Body of pancreas (tissue), 4 donors: Measurements from ENCODE around the gene VMAC. TPM values are rescaled to one million over a fixed set of nuclear protein-coding genes. Genes with fewer than 3 reads are reported as not detected.
A peak's percentile ranks its signal among the peaks of the same experiment; 100 is the strongest.

Experiments
- ATAC-seq: fragments of 150-250 bp; one replicate; pipeline ENCODE4 v1.9.1; 2016
- DNase-seq, 4 donors: peaks; one replicate each; pipeline ENCODE4 v3.0.0-alpha.2; 2019
- H3K27ac ChIP-seq, 4 donors: fragments of 200-600 bp; sonication (generic); 1 replicate in 3 of 4; 2 replicates in 1 of 4; pipeline versions ENCODE4 v1.5.1 to v1.6.1; 2016 to 2019; ENCODE audit warnings: mild to moderate bottlenecking in 1 of 4, mixed read lengths in 1 of 4, moderate library complexity in 1 of 4
- H3K27me3 ChIP-seq, 2 donors: fragments of 200-600 bp; sonication (generic); one replicate each; pipeline ENCODE4 v1.6.0; 2016; ENCODE audit warnings: mild to moderate bottlenecking in 1 of 2
- H3K36me3 ChIP-seq, 2 donors: fragments of 200-600 bp; sonication (generic); replicated peaks in 1 of 2; 2 replicates each; pipeline ENCODE4 v1.5.1; 2016; ENCODE audit warnings: low read depth in 2 of 2; ENCODE audit not compliant: insufficient read depth in 1 of 2
- H3K4me1 ChIP-seq: fragments of 200-600 bp; sonication (generic); one replicate; pipeline ENCODE4 v1.6.0; 2016
- H3K4me3 ChIP-seq, 2 donors: fragments of 200-600 bp; sonication (generic); 1 replicate in 1 of 2; 2 replicates in 1 of 2; pipeline ENCODE4 v1.5.1; 2016 to 2019
- H3K9me3 ChIP-seq, 3 donors: fragments of 200-600 bp; sonication (generic); 1 replicate in 2 of 3; 2 replicates in 1 of 3; pipeline ENCODE4 v1.5.1; 2016
- CTCF ChIP-seq, 7 experiments: fragments of 450-650 bp in 4 of 7; fragments of 200-600 bp in 3 of 7; sonication (generic) in 3 of 7; IDR thresholded peaks; one replicate each; pipeline ENCODE4 v1.5.1; 2016 to 2019; ENCODE audit warnings: antibody characterized with exemption in 7 of 7
- POLR2A ChIP-seq, 3 donors: fragments of 450-650 bp; IDR thresholded peaks; one replicate each; pipeline ENCODE4 v1.6.1; 2016; ENCODE audit warnings: antibody characterized with exemption in 3 of 3, mild to moderate bottlenecking in 2 of 3
- WGBS, 2 donors: methylation state at CpG; one replicate each; pipeline ENCODE4 v1.1.5; 2017; 5-methylcytosine and 5-hydroxymethylcytosine counted together
- intact Hi-C: fragments of 100-400 bp; cut with DNase I; formaldehyde crosslinking; loops from one replicate; pipeline ENCODE4 v1.15.1; 2023
- total RNA-seq, 2 donors: library from RNA; depleted of rRNA; stranded (reverse); fragments of >200 nt; gene quantifications; one replicate each; pipeline ENCODE4 v1.1.0, GENCODE V29; 2016

The VMAC gene
- total RNA-seq, 2 donors from 2014 or later: 12.5 to 15.3 TPM

DNA sequence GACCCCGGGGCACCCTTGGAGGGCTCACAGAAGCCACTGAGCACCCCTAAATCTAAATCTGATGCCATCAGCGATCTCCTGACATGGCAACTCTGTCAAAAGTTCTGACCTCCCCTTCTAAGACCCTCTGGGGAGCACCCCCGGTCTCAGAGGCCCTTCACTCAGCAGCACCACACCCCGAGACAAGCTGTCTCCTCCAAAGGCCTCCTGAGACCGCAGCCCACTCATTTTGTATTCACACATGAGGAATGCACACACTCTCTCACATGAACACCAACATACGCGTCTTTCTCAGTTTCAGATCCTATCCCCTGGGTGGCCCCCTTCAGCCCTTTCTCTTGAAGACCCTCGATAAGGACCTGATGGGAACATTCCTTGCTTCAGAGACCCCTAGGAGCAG lies 3.7 kb upstream of the VMAC start:
- H3K27me3 ChIP-seq: no peaks in the 10 kb centered on the region
- peaks cover 24% of the 10 kb centered on the region for H3K4me1 ChIP-seq
- WGBS, 2 donors: 84 to 90% methylated on average over 8 of the region's 8 CpGs

GRCh38 chr19:5903056-5903623 lies 1.5 kb upstream of the VMAC start:
- ATAC-seq (no peak), DNase-seq (no peak)
- intact Hi-C loops: no loop called here
- no peaks in the 10 kb centered on the region for H3K9me3 ChIP-seq
- 1 to 5% methylated on average over 12 to 27 of the region's 27 CpGs for WGBS, 2 donors
- H3K4me1 ChIP-seq: peaks cover 30% of the 10 kb centered on the region
- H3K27ac ChIP-seq: peak overlapping the region; percentile 67 to 92 (median 85)
- no peaks in the 10 kb centered on the region for H3K36me3 ChIP-seq
- no peaks in the 10 kb centered on the region for H3K27me3 ChIP-seq
- TF ChIP-seq POLR2A (IDR thresholded peaks at IDR 0.05) (no peak), CTCF (IDR thresholded peaks at IDR 0.05) (no peak)
- H3K4me3 ChIP-seq: peak overlapping the region; percentile 39 to 56

More for the DNA sequence above, 3.7 kb upstream of the VMAC start:
- no peak overlapping the region for H3K27ac ChIP-seq
- H3K4me3 ChIP-seq: no peak overlapping the region
- DNase-seq (no peak), ATAC-seq (no peak)
- H3K9me3 ChIP-seq: no peaks in the 10 kb centered on the region
- H3K36me3 ChIP-seq: peaks cover 2 to 7% of the 10 kb centered on the region in 2 donors
- intact Hi-C loops: no loop called here
- no peak for TF ChIP-seq POLR2A (IDR thresholded peaks at IDR 0.05)
- TF ChIP-seq CTCF (IDR thresholded peaks at IDR 0.05): no peak

- H3K27ac ChIP-seq: peak within 1 kb of the TSS; percentile 67 to 92 (median 85)
- no peaks in the 10 kb centered on the region for H3K9me3 ChIP-seq
- H3K4me1 ChIP-seq: peaks cover 30% of the 10 kb centered on the region
- H3K36me3 ChIP-seq: no peaks in the 10 kb centered on the region
- intact Hi-C loops: no loop called here
- peak within 1 kb of the TSS; percentile 39 to 56 for H3K4me3 ChIP-seq
- peak in 2 of 3 donors; percentile 71 to 73 for TF ChIP-seq POLR2A (IDR thresholded peaks at IDR 0.05)
- peak in 2 of 7 experiments; percentile 4 to 11 for TF ChIP-seq CTCF (IDR thresholded peaks at IDR 0.05)
- ATAC-seq (peak; percentile 73), DNase-seq (peak; percentile 99 to 100 (median 99))
- no peaks in the 10 kb centered on the region for H3K27me3 ChIP-seq
- 0% methylated on average over 13 to 57 of the region's 57 CpGs for WGBS, 2 donors
Observed at GRCh38 chr19:5903624-5904351, 884 bp upstream of the VMAC start, which contains the start of gene NDUFA11. Gene NDUFA11 (minus strand): TSS chr19:5903790. CDS start chr19:5903708, 82 bp downstream.

GRCh38 chr19:5905114-5905778 lies 574 bp downstream of the VMAC start:
- 37 to 39% methylated on average over 31 of the region's 31 CpGs for WGBS, 2 donors
- TF ChIP-seq POLR2A (IDR thresholded peaks at IDR 0.05): no peak
- no peak for TF ChIP-seq CTCF (IDR thresholded peaks at IDR 0.05)
- no peak for DNase-seq

More at GRCh38 chr19:5905114-5905778, 574 bp downstream of the VMAC start:
- Histone ChIP-seq H3K27ac (peak overlapping the region; percentile 42 to 92 (median 85)), H3K4me3 (peak overlapping the region; percentile 29 to 78), H3K36me3 (no peaks in the 10 kb centered on the region), H3K27me3 (no peaks in the 10 kb centered on the region), H3K4me1 (peaks cover 30% of the 10 kb centered on the region), H3K9me3 (no peaks in the 10 kb centered on the region)
- intact Hi-C loops: no loop called here
- no peak for ATAC-seq
